Upper lobe of left lung (tissue), 6 donors: ENCODE measurements around the gene SURF6. TPM values are rescaled to one million over a fixed set of nuclear protein-coding genes. Genes with fewer than 3 reads are reported as not detected.
"Not testable (repeated sequence)": the region's sequence is repeated elsewhere in the genome, so short reads cannot be mapped to it uniquely, and the experiment has no call there.

ENCODE experiments used
- ATAC-seq, 2 donors: fragments of 200-7000 bp; cut with Tn5 transposase; one replicate each; pipeline ENCODE4 v1.9.1; 2022; ENCODE audit warnings: mild to moderate bottlenecking in 2 of 2, moderate library complexity in 2 of 2; ENCODE audit not compliant: low FRiP score in 2 of 2
- DNase-seq, 2 donors: peaks; one replicate each; pipeline ENCODE4 v3.0.0-alpha.2; 2019 to 2020
- H3K27ac ChIP-seq, 4 donors: fragments of 200-600 bp; sonication (generic); one replicate each; pipeline ENCODE4 v1.5.1; 2016 to 2019
- H3K27me3 ChIP-seq, 4 donors: fragments of 200-600 bp; sonication (generic); one replicate each; pipeline ENCODE4 v1.5.1; 2017 to 2019
- H3K36me3 ChIP-seq, 4 donors: fragments of 200-600 bp; sonication (generic); one replicate each; pipeline ENCODE4 v1.5.1; 2016 to 2019
- H3K4me1 ChIP-seq, 4 donors: fragments of 200-600 bp; sonication (generic); one replicate each; pipeline ENCODE4 v1.5.1; 2018 to 2019
- H3K4me3 ChIP-seq, 4 donors: fragments of 200-600 bp; sonication (generic); one replicate each; pipeline ENCODE4 v1.5.1; 2017 to 2019; ENCODE audit warnings: mild to moderate bottlenecking in 2 of 4, moderate library complexity in 1 of 4
- H3K9me3 ChIP-seq, 4 donors: fragments of 200-600 bp; sonication (generic); one replicate each; pipeline ENCODE4 v1.5.1; 2018 to 2019
- EP300 ChIP-seq, 4 donors: sonication (generic); formaldehyde crosslinking; IDR thresholded peaks; one replicate each; pipeline ENCODE4 v1.5.1; 2017; ENCODE audit warnings: antibody characterized with exemption in 4 of 4, control low read depth in 2 of 4
- POLR2A ChIP-seq, 4 donors: fragments of 450-650 bp; IDR thresholded peaks; one replicate each; pipeline ENCODE4 v1.5.1; 2016 to 2017; ENCODE audit warnings: antibody characterized with exemption in 4 of 4, mild to moderate bottlenecking in 2 of 4
- POLR2AphosphoS5 ChIP-seq, 2 donors: sonication (generic); formaldehyde crosslinking; IDR thresholded peaks; one replicate each; pipeline ENCODE4 v1.5.1; 2017; ENCODE audit warnings: antibody characterized with exemption in 2 of 2
- WGBS, 2 donors: methylation state at CpG; one replicate each; pipeline ENCODE4 v1.1.5; 2017 to 2018; 5-methylcytosine and 5-hydroxymethylcytosine counted together
- total RNA-seq, 6 donors: library from RNA; depleted of rRNA in 4 of 6; stranded (reverse); fragments of >200 nt in 4 of 6; gene quantifications; one replicate each; pipeline versions ENCODE4 v1.1.0 to v1.2.1, GENCODE V29; 2016 to 2021
- TF ChIP-seq, protein P1 (sequence below), 6 experiments: fragments of 450-650 bp in 4 of 6; fragments of 200-600 bp in 2 of 6; sonication (generic) in 2 of 6; IDR thresholded peaks; one replicate each; pipeline ENCODE4 v1.5.1; 2016 to 2019; ENCODE audit warnings: antibody characterized with exemption in 6 of 6
- donor health status: DM: no; HTN: no; CAD: no; lungs with moderate emphysema.
- donor health status: DM: no; HTN: yes; CAD: no; lungs with severe emphysema.

SURF6 gene
- total RNA-seq, 6 donors from 2014 or later, result 16.6 to 30.4 (median 24.7) TPM

DNA sequence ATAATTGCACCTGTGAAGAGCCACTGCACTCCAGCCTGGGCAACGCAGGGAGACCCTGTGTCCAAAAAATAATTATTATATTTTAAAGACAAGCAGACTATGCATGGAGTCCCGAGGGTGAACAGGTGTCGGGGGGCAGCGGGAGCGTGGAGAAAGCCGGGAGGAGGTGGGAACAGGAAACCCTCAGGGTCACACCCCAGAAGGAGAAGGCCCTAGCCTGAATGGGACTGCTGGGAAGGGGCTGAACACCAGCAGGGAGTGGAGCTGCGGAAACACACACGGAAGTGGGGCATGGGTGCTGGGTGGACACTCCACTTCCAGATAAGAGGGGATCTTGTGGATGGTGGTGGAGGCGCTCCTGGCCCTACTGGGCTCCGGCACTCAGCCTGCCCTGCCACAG, 12.8 kb downstream of the SURF6 start:
- TF ChIP-seq, protein P1, sequence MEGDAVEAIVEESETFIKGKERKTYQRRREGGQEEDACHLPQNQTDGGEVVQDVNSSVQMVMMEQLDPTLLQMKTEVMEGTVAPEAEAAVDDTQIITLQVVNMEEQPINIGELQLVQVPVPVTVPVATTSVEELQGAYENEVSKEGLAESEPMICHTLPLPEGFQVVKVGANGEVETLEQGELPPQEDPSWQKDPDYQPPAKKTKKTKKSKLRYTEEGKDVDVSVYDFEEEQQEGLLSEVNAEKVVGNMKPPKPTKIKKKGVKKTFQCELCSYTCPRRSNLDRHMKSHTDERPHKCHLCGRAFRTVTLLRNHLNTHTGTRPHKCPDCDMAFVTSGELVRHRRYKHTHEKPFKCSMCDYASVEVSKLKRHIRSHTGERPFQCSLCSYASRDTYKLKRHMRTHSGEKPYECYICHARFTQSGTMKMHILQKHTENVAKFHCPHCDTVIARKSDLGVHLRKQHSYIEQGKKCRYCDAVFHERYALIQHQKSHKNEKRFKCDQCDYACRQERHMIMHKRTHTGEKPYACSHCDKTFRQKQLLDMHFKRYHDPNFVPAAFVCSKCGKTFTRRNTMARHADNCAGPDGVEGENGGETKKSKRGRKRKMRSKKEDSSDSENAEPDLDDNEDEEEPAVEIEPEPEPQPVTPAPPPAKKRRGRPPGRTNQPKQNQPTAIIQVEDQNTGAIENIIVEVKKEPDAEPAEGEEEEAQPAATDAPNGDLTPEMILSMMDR (IDR thresholded peaks at IDR 0.05), result no peak

DNA sequence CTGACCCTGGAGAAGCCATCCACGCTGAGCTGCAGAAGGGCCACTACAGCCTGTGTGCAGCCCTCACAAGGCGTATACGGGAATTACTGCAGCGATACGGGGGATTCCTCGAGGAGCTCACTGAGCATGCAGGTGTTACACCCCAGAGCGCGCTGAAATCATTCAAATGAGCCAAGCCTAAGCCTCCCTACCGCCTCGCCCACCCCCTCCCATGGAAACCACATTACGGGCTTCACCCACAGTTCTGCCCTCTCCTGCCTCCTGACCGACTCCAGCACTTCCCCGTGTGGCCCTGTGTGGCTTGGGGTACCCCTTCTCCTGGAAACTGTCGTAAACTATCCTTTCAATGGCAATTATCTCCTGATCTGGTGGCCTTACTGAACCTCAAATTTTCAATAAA, 13.3 kb downstream of the SURF6 start:
- H3K4me1 ChIP-seq, result no peaks in the 10 kb centered on the region
- no peak overlapping the region for H3K27ac ChIP-seq
- 68 to 72% methylated on average over 14 of the region's 14 CpGs for WGBS, 2 donors
- no peaks in the 10 kb centered on the region for H3K27me3 ChIP-seq
- no peak for DNase-seq
- no peaks in the 10 kb centered on the region for H3K9me3 ChIP-seq
- H3K36me3 ChIP-seq, result no peaks in the 10 kb centered on the region
- no peak overlapping the region for H3K4me3 ChIP-seq
- ATAC-seq, result no peak
- TF ChIP-seq, protein P1 (IDR thresholded peaks at IDR 0.05), result no peak
- no peak for TF ChIP-seq EP300 (IDR thresholded peaks at IDR 0.05)
- TF ChIP-seq POLR2AphosphoS5 (IDR thresholded peaks at IDR 0.05), result no peak
- no peak for TF ChIP-seq POLR2A (IDR thresholded peaks at IDR 0.05)

More for the DNA sequence above, 12.8 kb downstream of the SURF6 start:
- WGBS, 2 donors, result 77 to 84% methylated on average over 10 of the region's 10 CpGs
- ATAC-seq, result no peak
- H3K27ac ChIP-seq, result no peak overlapping the region
- peak in 1 of 2 donors; percentile 10 for DNase-seq
- no peak overlapping the region for H3K4me3 ChIP-seq
- no peaks in the 10 kb centered on the region for H3K36me3 ChIP-seq
- H3K4me1 ChIP-seq, result no peaks in the 10 kb centered on the region
- no peaks in the 10 kb centered on the region for H3K9me3 ChIP-seq
- H3K27me3 ChIP-seq, result no peaks in the 10 kb centered on the region

DNA sequence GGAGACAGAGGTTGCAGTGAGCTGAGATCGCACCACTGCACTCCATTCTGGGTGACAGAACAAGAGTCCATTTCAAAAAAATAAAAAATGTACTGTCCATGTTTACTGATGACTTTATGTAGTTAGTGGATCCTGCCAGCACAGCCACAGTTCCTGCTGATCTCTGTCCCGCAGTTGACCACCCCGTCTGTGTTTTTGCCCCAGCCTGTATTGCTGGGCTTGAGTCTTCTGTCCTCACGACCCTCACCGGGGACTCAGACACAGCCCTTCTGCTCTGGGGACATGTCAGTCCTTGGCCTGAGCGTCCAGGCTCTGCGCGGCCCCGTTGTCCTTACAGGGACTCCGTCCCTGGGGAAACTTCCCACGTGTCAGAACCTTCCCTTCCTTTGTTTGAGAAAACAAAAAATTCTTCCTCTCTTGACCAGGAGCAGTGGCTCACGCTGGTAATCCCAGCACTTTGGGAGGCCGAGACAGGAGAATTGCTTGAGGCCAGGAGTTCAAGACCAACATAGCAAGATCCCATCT, 14.5 kb downstream of the SURF6 start:
- peak in 1 of 2 donors; percentile 15 for DNase-seq
- WGBS, 2 donors, result 80 to 81% methylated on average over 12 to 13 of the region's 13 CpGs
- Histone ChIP-seq H3K36me3 (no peaks in the 10 kb centered on the region), H3K4me3 (no peak overlapping the region), H3K27ac (no peak overlapping the region), H3K9me3 (no peaks in the 10 kb centered on the region), H3K27me3 (no peaks in the 10 kb centered on the region), H3K4me1 (no peaks in the 10 kb centered on the region)
- TF ChIP-seq EP300 (IDR thresholded peaks at IDR 0.05), result no peak
- no peak for TF ChIP-seq POLR2AphosphoS5 (IDR thresholded peaks at IDR 0.05)
- no peak for TF ChIP-seq POLR2A (IDR thresholded peaks at IDR 0.05)
- TF ChIP-seq, protein P1 (IDR thresholded peaks at IDR 0.05), result no peak
- ATAC-seq, result no peak

DNA sequence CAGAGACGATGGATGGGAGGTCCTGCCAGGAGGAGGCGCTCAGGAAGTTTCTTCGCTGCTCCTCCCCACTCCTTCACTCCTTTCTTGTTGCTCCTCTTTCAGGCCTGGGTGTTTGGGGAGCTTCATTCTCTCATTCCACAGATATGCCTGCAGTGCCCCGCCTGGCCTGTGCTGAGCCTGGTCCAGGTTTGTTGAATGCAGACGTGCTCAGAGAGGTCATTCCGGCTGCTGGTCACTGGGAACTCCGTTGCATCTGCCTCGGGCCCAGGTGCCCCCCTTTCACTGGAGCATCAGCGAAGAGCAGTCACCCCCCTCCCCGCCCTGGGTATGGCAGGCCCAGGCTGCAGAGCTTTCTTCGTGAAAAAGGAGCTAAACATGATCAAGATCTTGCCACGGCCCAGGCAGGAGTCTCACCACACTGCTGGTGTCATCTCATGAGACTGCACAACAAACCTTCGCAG, 15.5 kb downstream of the SURF6 start:
- no peak overlapping the region for H3K27ac ChIP-seq
- H3K36me3 ChIP-seq, result no peaks in the 10 kb centered on the region
- no peak overlapping the region for H3K4me3 ChIP-seq
- no peak for ATAC-seq
- no peaks in the 10 kb centered on the region for H3K27me3 ChIP-seq
- peak in 1 of 2 donors; percentile 6 for DNase-seq
- no peaks in the 10 kb centered on the region for H3K9me3 ChIP-seq
- 65 to 78% methylated on average over 9 to 13 of the region's 13 CpGs for WGBS, 2 donors
- no peaks in the 10 kb centered on the region for H3K4me1 ChIP-seq
- TF ChIP-seq POLR2AphosphoS5 (IDR thresholded peaks at IDR 0.05) (no peak), POLR2A (IDR thresholded peaks at IDR 0.05) (no peak), EP300 (IDR thresholded peaks at IDR 0.05) (no peak)
- TF ChIP-seq, protein P1 (IDR thresholded peaks at IDR 0.05), result no peak

DNA sequence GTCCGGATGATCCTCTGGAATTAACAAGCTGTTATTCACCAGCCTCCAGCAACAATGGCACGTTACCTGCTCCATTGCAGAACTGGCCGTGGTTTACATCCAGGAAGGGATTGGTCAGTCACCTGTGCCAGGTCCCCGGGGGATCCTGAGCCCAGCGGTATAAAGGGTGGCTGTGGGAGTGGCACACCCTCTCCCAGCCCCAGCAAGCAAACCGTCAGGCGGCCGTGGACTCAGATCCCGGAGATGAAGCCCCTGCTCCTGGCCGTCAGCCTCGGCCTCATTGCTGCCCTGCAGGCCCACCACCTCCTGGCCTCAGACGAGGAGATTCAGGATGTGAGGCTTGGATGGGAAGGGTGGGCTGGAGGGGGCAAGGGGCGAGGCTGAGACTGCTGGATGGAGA, 18.4 kb downstream of the SURF6 start:
- H3K27ac ChIP-seq, H3K4me1 ChIP-seq, H3K4me3 ChIP-seq, H3K27me3 ChIP-seq, H3K9me3 ChIP-seq, H3K36me3 ChIP-seq: not testable (repeated sequence)
- ATAC-seq (peak in 1 of 2 donors; percentile 46), DNase-seq (peak in 1 of 2 donors; percentile 3)
- WGBS, 2 donors, result 75 to 100% methylated on average over 3 to 11 of the region's 13 CpGs
